SIG-M5 treated with dmso at 0.1 percent for 504 hours (cell line): ENCODE results near the gene SRSF5.
"Not testable (repeated sequence)": the region's sequence is repeated elsewhere in the genome, so short reads cannot be mapped to it uniquely, and the experiment has no call there.

Experiments
- DNase-seq: peaks from one replicate; lab custom pipeline; 2025; ENCODE audit not compliant: unreplicated experiment; lab: John Stamatoyannopoulos, UW

Gene SRSF5

GRCh38 chr14:69804902-69805301 is 38.0 kb downstream of the SRSF5 start:
- DNase-seq, result no peak

- no peak for DNase-seq
Observed at GRCh38 chr14:69807192-69807591, 40.2 kb downstream of the SRSF5 start.

GRCh38 chr14:69808919-69809808 is 42.2 kb downstream of the SRSF5 start:
- no peak for DNase-seq

- no peak for DNase-seq
Observed at GRCh38 chr14:69811227-69811867, 44.4 kb downstream of the SRSF5 start.

- no peak for DNase-seq
Observed at GRCh38 chr14:69811868-69812252, 44.9 kb downstream of the SRSF5 start.

- DNase-seq, result peak; percentile 13
Observed at GRCh38 chr14:69812711-69813110, 45.8 kb downstream of the SRSF5 start.

- not testable (repeated sequence) for DNase-seq
Observed at GRCh38 chr14:69813346-69813745, 46.4 kb downstream of the SRSF5 start.

GRCh38 chr14:69814397-69814796 is 47.5 kb downstream of the SRSF5 start:
- no peak for DNase-seq

GRCh38 chr14:69815556-69815955 is 48.6 kb downstream of the SRSF5 start:
- DNase-seq, result no peak

- no peak for DNase-seq
Observed at GRCh38 chr14:69816216-69816615, 49.3 kb downstream of the SRSF5 start.

- DNase-seq, result peak; percentile 22
Observed at GRCh38 chr14:69818758-69819191, 51.8 kb downstream of the SRSF5 start.

GRCh38 chr14:69819607-69820006 is 52.7 kb downstream of the SRSF5 start:
- no peak for DNase-seq

GRCh38 chr14:69820991-69821390 is 54.0 kb downstream of the SRSF5 start:
- DNase-seq, result no peak
